Measurements from ENCODE around the gene CYP19A1.

GRCh38 chr15:51191766-51192165 lies 146.6 kb downstream of the CYP19A1 start:
- TF ChIP-seq EZH2 (IDR thresholded peaks at IDR 0.05; ENCODE audit: borderline replicate concordance, insufficient read depth, low read depth, low read length, poor library complexity, severe bottlenecking) (no peak), CTCF (IDR thresholded peaks at IDR 0.05) (no peak)
